Lung microvascular endothelial cell (primary cell): Measurements from ENCODE around the gene AFF2. TPM values are rescaled to one million over a fixed set of nuclear protein-coding genes. Genes with fewer than 3 reads are reported as not detected.

ENCODE experiments used
- DNase-seq, 2 donors: peaks; one replicate each; pipeline versions ENCODE4 v3.0.0 to v3.0.0-alpha.2; 2010; ENCODE audit warnings: low read depth in 2 of 2
- total RNA-seq: library from RNA; depleted of rRNA; stranded (reverse); fragments of >200 nt; gene quantifications from 2 replicates; pipeline ENCODE4 v1.2.1, GENCODE V29; 2014

Gene AFF2
- 0.20 and 0.22 TPM in 2 replicates for total RNA-seq

- DNase-seq, result peak; percentile 10 to 37
Observed at GRCh38 chrX:148500423-148501385, at the start of gene AFF2. TSS of gene AFF2 (plus strand) at chrX:148500617. CDS start at chrX:148501098, 481 bp downstream.

GRCh38 chrX:148457279-148457678, 43.1 kb upstream of the AFF2 start:
- DNase-seq, result no peak

- no peak for DNase-seq
Observed at GRCh38 chrX:148459343-148459742, 41.1 kb upstream of the AFF2 start.

- no peak for DNase-seq
Observed at GRCh38 chrX:148466292-148466691, 34.1 kb upstream of the AFF2 start.

GRCh38 chrX:148470324-148470723, 30.1 kb upstream of the AFF2 start:
- no peak for DNase-seq

GRCh38 chrX:148474030-148474429, 26.4 kb upstream of the AFF2 start:
- DNase-seq, result no peak

GRCh38 chrX:148492057-148492456, 8.4 kb upstream of the AFF2 start:
- DNase-seq, result no peak

GRCh38 chrX:148495176-148495575, 5.2 kb upstream of the AFF2 start:
- DNase-seq, result no peak

- DNase-seq, result no peak
Observed at GRCh38 chrX:148498067-148498466, 2.4 kb upstream of the AFF2 start.

- DNase-seq, result no peak
Observed at GRCh38 chrX:148499638-148500422, 587 bp upstream of the AFF2 start.

- DNase-seq, result no peak
Observed at GRCh38 chrX:148501386-148502066, 1.1 kb downstream of the AFF2 start.

- no peak for DNase-seq
Observed at GRCh38 chrX:148504506-148504905, 4.1 kb downstream of the AFF2 start.

GRCh38 chrX:148507418-148507817, 7.0 kb downstream of the AFF2 start:
- DNase-seq, result no peak

GRCh38 chrX:148512453-148512852, 12.0 kb downstream of the AFF2 start:
- no peak for DNase-seq

- DNase-seq, result no peak
Observed at GRCh38 chrX:148513661-148514060, 13.2 kb downstream of the AFF2 start.

GRCh38 chrX:148517176-148517575, 16.8 kb downstream of the AFF2 start:
- no peak for DNase-seq

GRCh38 chrX:148522006-148522405, 21.6 kb downstream of the AFF2 start:
- DNase-seq, result no peak

GRCh38 chrX:148523303-148524080, 23.1 kb downstream of the AFF2 start:
- DNase-seq, result no peak

- peak; percentile 19 to 30 for DNase-seq
Observed at GRCh38 chrX:148530464-148531077, 30.2 kb downstream of the AFF2 start.

- DNase-seq, result no peak
Observed at GRCh38 chrX:148534291-148534690, 33.9 kb downstream of the AFF2 start.

- no peak for DNase-seq
Observed at GRCh38 chrX:148535639-148536038, 35.2 kb downstream of the AFF2 start.
